Hindlimb muscle (tissue), 1 donor: ENCODE results near the gene GKN2. TPM values are rescaled to one million over a fixed set of nuclear protein-coding genes. Genes with fewer than 3 reads are reported as not detected.

Source experiments
- polyA plus RNA-seq: library from polyadenylated mRNA; unstranded; fragments of 120-200 nt; gene quantifications from one replicate; pipeline ENCODE4 v1.2.1, GENCODE V29; 2013; ENCODE audit not compliant: insufficient read length

The GKN2 gene
- polyA plus RNA-seq, 1 donor = not detected

Other genes with a start within 250 kb of the GKN2 start
- gene ARHGAP25, start 218.1 kb downstream of the GKN2 start, polyA plus RNA-seq = 3.7 TPM
- gene BMP10, start 81.5 kb downstream of the GKN2 start, polyA plus RNA-seq = not detected
- gene GKN1, start 21.7 kb upstream of the GKN2 start, polyA plus RNA-seq = 0.25 TPM
- 108 TPM for gene ANTXR1, start 60.3 kb upstream of the GKN2 start, polyA plus RNA-seq